GM18868 (cell line): ENCODE results near the gene FBXO21.

Experiments
- ATAC-seq: cut with Tn5 transposase; IDR thresholded peaks from one replicate; pipeline ENCODE4 v1.9.1; 2021; ENCODE audit warnings: mild to moderate bottlenecking, moderate library complexity; ENCODE audit not compliant: unreplicated experiment

Gene FBXO21

DNA sequence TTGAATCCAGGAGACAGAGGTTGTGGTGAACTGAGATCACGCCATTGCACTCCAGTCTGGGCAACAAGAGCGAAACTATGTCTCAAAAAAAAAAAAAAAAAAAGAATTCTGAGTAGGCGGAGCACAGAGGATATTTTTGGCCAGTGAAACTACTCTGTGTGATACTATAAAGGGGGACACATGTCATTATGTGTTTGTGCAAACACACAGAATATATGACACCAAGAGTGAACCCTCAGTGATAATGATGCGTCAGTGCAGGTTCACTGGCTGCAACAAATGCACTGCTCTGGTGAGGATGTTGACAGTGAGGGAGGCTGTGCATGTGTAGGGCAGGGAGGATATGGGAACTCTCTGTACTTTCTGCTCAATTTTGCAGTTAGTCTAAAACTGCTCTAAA, 24.2 kb downstream of the FBXO21 start:
- no peak for ATAC-seq

- no peak for ATAC-seq
Observed at GRCh38 chr12:117165342-117165741, 24.9 kb downstream of the FBXO21 start.

- no peak for ATAC-seq
Observed at GRCh38 chr12:117162633-117163032, 27.6 kb downstream of the FBXO21 start.

DNA sequence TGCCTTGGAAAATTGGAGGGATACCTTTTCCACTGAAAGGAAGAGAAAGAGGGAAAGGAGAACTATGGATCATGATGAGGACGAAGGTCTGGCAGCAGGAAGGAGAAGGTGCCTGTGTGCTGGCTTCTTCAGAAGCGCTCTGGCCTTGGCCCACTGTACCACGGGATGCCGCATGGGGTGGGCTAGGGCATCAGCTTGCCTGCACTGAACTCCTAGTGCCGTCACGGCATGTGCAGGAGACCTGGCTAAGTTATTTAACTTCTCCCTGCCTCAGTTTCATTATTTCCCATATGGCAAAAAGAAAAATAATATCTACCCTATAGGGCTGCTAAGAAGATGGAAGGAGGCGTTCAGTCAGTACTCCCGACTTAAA, 28.1 kb downstream of the FBXO21 start:
- ATAC-seq = no peak

DNA sequence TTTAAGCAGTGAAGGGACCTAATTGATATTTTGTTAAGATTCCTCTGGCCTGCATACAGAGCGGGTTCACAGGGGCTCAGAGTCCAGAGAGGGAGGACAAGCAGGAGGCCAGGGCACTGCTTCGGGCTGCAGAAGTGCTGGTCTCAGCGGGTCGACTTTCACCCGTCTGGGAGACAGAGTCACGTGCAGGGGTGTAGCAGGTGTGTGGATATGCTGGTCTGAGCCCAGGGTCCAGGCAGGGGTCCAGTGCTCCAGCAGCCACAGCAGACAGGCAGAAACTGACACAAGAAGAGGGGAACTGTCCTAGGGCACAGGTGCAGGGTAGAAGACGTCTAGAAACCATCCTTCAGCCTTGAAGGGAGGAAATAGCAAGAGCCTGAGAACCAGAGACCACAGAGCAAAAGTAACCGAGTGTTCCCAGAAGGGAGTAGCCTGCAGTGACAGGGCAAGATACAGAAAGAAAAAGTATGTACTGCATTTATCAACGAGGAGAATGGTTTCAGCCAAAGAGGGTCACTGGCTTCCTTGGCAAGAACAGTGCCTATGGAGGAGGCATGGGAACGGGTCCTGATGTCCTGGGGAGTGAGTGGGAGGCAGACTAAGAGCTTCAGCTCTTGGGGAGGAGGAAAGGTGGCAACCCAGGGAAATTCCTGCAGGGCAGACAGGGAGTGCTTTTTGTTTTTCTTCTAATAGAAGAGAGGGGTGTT, 28.7 kb downstream of the FBXO21 start:
- no peak for ATAC-seq

DNA sequence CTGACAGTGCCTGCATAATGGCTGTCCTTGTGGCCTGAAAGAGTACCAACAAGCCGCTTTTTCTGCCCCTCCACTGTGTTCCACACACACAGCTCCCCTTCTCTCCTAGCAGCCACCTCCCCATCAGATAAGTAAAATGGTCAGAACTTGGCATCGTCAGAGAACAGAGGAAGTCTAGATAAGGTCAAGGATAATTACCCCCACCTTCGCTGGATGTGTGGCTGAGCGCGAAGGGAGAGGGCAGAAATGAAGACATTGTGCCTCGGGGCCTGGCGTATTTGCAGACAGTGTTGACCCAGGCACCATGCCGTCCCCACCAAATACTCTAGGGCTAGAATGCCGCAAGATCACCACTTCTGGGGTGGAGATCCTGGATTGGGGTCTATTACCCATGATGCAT, 30.6 kb downstream of the FBXO21 start:
- no peak for ATAC-seq

DNA sequence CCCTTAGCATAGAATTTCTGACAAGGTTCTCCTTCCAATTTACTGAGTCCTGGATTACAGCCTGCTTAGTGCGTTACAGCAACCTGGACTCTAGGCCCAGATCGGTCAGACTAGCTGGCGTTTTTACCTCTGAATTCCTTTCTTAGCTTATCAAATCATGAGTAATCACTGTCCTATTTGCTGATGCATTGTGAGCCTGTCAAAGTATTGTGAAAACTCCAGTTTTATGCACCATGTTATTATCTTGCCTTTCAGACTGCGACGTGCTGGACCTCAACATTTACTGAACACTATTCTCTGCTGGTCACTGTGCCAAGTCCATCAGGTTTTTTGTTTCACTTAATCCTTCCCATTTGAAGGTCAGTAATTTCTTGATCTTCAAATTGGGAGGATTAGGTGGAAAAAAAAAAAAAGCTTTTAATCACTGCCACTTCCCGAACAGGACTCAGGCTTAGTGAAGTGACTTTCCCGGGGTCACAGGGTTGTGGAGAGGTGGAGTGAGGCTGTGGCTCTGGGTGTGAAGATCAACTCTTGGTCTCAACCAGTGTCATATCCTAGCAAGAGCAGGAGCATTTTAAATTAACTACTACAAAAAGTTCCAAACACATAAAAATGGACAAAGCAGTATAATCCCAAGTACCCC, 31.2 kb downstream of the FBXO21 start:
- no peak for ATAC-seq

DNA sequence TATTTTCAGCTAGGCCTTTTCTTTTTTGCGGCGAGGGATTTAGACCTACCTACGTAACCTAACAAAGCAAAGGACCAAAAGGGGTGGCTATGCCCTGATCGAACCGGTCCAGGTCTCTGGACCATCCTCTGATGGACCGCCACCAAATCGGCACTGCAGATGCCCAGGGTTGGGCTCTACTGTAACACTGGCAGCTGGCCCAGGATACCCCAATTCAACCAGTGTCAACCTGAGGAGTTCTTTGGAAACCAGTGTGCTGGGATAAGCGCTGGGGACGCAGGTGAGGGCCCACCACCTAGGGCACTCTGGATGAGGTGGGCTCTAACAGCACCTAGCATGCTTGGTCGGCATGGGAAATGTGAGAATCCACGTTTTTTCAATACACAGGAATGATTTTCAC, 32.2 kb downstream of the FBXO21 start:
- ATAC-seq = no peak

- ATAC-seq = peak; percentile 87
Observed at GRCh38 chr12:117155278-117156060, 34.8 kb downstream of the FBXO21 start.

- ATAC-seq = no peak
Observed at GRCh38 chr12:117152793-117153775, 37.2 kb downstream of the FBXO21 start.

GRCh38 chr12:117151403-117152031, 38.8 kb downstream of the FBXO21 start:
- ATAC-seq = no peak

- ATAC-seq = no peak
Observed at GRCh38 chr12:117149431-117149830, 40.8 kb downstream of the FBXO21 start.

DNA sequence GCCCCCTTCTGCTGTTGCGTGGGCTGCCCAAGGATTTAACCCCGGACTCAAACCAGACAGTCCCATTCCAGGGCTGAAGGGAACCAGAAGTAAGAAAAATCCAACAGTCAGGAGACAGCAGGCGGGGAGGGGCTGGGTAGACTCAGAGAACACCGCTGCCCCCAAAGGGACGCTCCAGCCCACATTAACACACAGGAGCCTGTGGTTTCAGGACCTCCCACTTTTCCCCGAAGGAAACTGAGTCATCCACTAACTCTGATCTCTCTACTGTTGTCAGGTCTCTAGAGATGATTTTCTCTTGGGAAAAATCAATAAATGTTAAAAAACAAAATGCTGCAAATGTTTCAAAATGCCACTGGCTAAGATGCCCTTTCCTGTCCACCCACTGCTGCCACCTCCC, 41.6 kb downstream of the FBXO21 start:
- ATAC-seq = no peak

DNA sequence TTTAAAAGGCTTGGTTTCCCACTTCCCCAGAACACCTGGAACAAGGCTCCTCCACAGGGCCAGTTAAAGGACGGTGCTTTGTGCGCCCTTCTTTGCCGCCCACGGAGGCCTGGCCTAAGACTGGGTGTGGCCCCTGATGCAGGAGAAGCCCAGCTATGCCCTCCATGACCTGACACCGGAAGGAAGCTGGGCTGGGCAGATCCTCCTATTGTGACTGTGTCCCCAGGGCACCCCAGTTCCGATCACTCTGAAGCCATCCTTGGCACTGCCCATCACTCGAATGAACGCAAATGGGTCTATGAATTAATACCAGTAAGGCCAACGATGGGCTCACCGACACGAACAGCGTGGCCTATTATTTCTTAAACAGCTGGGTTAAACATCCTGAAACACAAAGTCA, 42.6 kb downstream of the FBXO21 start:
- no peak for ATAC-seq

GRCh38 chr12:117145597-117146154, 44.6 kb downstream of the FBXO21 start:
- no peak for ATAC-seq

DNA sequence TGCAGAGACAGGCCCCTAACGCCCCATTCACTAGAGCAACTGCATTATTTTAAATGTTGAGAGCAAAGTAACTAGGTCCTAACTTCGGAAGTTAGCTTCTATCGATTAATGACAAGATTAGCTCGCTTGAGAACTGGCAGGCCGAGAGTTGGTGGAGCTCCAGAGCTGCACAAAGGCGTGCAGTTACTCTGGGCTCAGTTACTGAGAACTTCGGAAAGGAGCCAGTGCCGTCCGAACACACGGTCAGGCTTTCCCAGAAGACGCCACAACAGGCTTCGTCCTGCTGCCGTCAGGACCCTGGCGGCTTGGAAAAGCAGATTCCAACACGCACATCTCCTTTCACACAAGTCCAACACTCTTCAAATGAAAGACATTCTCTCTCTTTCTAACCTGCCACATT, 45.7 kb downstream of the FBXO21 start:
- ATAC-seq = no peak

DNA sequence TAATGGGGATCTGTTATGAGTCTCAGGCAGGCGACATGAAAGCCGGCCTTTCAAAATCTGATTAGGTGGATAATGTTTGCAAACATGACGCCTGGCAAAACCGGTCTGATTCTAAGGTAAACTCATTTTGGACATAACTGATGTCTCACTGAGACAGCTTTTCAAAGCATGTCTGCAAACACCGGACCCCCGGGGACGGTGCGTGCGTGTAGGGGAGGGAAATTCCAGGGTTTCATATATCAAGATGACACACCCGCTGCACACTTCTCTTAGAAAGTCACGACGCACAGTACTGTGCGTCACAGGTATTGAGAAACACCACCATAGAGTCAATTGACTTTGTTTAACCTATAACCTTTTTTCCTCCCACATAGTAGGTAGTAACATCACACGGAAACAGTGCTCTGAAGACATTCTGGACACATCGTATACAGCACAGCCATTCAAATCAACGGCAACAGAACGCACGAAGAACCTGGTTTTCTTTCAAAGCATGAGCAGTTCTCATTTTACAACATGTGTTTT, 47.2 kb downstream of the FBXO21 start:
- ATAC-seq = peak; percentile 68

- peak; percentile 77 for ATAC-seq
Observed at GRCh38 chr12:117142094-117142493, 48.2 kb downstream of the FBXO21 start.

GRCh38 chr12:117141097-117141898, 49.0 kb downstream of the FBXO21 start:
- no peak for ATAC-seq
